Stimulated activated CD8-positive, alpha-beta memory T cell treated with anti-CD3 and anti-CD28 coated beads, Interleukin-2, amount 100 ng/mL, for 1 hour (primary cell): ENCODE results near the gene TP53I13.
A peak's percentile ranks its signal among the peaks of the same experiment; 100 is the strongest.
"Not testable (repeated sequence)": the region's sequence is repeated elsewhere in the genome, so short reads cannot be mapped to it uniquely, and the experiment has no call there.

Experiments
- DNase-seq, 2 donors: peaks; one replicate each; pipeline ENCODE4 v3.0.0-alpha.2; 2020; ENCODE audit warnings: low read depth in 2 of 2

TP53I13 gene

GRCh38 chr17:29568331-29569244, at the start of gene TP53I13:
TSS of gene TP53I13 (plus strand) at chr17:29568701. CDS start at chr17:29568759, 58 bp downstream.
- DNase-seq, result peak; percentile 83 to 85

- no peak for DNase-seq
These were observed 43.8 kb upstream of the TP53I13 start for GRCh38 chr17:29524692-29525091.

DNA sequence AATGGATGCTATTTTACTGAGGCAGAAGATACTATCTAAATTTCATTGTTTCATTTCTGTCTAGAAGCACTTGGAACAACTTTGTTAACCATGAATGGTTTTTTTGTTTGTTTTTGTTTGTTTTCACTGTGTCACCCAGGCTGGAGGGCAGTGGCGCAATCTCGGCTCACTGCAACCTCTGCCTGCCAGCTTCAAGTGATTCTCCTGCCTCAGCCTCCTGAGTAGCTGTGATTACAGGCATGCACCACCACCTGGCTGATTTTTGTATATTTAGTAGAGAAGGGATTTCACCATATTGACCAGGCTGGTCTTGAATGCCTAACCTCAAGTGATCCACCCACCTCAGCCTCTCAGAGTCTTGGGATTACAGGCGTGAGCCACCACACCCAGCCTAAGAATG, 42.2 kb upstream of the TP53I13 start:
- no peak for DNase-seq

DNA sequence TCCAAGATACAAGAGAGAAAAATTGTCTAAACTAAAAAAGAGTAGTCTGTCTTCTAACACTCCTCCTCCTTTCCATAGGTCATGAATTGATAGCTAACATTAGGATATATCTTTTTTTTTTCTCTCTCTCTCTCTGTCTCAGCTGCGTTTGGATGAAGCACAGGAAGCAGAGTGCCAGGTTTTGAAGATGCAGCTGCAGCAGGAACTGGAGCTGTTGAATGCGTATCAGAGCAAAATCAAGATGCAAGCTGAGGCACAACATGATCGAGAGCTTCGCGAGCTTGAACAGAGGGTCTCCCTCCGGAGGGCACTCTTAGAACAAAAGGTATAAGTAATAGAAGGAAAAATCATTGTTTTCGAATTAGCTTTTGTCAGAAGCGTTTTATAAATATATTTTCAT, 34.5 kb upstream of the TP53I13 start:
- no peak for DNase-seq

DNA sequence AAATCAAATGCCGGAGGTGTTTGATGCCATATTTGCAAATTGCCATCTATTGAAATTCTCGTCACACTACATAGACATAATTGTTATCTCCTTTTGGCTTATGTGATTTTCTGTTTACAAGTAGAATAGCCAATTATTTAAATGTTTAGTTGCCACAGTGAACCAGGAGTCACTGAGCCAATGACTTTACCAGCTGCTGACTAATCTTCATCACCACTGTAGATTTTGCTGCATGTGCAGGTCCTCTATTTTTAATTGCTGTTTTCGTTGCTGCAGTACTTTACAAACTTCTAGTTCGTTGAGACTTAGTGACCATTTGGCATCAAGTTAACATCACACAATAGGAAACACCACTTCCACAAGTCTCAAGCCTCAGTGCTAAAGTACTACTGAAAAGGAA, 24.4 kb upstream of the TP53I13 start:
- no peak for DNase-seq

GRCh38 chr17:29546085-29546484, 22.4 kb upstream of the TP53I13 start:
- DNase-seq, result no peak

DNA sequence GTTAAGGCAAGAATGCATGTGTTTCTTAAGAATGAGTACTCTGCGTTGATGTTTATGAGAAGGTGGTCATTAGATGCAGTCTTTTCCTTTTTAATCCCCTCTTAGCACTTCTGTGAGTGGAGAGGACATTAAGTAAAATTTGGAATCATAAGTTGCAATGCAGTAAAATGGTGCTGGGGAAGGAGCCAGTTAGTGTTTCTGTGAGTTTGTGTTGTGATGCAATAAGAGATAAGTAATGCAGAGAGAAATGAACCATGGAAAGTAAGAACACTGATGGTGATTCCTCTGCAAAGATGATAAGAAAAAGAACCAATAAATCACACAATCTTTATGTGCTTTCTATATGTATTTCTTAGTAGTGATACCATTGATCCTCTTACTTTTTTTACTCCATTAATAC, 21.7 kb upstream of the TP53I13 start:
- DNase-seq, result no peak

DNA sequence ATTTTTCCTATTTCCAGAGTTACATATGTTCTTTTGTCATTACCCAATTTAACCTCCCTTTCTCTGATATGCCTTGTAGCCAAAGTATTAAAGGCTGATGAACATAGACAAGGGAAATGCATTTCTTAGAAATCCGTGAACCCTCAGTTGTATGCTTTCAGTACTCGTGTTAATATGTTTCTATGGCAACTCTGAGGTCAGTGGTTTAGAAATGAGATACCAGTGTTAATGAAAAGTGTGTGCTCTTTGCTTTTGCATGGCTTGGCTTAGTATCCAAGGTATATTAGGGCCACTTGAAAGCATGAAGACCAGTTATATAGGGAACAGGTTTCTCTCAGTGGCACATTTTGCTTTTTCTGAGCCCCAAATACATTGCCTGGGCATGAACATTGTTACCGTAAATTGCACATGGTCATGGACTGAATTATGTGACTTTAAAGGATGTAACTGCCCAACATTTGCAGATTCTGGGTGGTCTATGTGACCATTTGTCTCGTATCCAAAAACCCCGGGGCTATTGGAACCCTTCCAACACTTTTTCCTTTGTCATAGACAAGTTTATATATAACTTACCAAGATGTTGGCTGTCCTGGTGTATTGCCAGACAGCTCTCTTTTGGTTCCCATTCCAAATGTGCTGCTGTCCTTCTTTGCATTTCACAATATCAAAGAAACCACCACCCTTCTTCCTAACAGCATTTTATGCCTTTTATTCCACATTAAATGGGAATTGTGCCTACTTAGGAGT, 19.2 kb upstream of the TP53I13 start:
- DNase-seq, result no peak

- no peak for DNase-seq
These were observed 12.7 kb upstream of the TP53I13 start for GRCh38 chr17:29555840-29556239.

GRCh38 chr17:29557085-29557738, 11.3 kb upstream of the TP53I13 start:
- DNase-seq, result no peak

DNA sequence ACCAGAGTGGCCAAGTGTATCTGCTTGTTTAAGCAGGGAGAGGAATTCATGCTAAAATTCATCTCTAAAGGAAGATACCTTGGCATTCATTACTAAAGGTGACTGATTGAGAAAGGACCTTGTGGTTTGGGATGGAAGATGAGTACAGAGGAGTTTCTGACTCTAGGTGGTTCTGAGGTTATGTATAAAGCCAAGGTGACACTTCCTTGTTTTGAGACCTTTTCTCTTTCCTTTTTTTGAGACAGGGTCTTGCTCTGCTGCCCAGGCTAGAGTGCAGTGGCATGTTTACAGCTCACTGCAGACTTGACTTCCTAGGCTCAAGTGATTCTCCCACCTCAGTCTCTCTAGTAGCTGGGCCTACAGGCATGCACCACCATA, 10.8 kb upstream of the TP53I13 start:
- DNase-seq, result no peak

GRCh38 chr17:29558139-29558538, 10.4 kb upstream of the TP53I13 start:
- not testable (repeated sequence) for DNase-seq

DNA sequence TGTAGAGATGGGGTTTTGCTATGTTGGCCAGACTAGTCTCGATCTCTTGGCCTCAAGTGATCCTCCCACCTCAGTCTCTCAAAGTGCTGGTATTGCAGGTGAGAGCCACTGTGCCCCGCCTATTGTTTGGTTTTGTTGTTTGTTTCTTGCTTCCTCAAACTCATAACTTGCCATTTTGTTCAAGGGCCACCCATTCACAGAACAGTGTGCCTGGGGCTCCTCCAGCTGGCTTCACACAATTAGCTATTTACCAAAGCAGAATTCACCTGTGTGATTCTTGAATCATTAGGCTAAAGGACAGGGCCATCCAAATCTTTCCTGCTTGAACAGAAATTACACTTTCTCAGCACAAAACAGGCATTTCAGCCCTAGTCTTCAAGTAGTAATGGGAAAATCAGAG, 8.9 kb upstream of the TP53I13 start:
- DNase-seq, result no peak

DNA sequence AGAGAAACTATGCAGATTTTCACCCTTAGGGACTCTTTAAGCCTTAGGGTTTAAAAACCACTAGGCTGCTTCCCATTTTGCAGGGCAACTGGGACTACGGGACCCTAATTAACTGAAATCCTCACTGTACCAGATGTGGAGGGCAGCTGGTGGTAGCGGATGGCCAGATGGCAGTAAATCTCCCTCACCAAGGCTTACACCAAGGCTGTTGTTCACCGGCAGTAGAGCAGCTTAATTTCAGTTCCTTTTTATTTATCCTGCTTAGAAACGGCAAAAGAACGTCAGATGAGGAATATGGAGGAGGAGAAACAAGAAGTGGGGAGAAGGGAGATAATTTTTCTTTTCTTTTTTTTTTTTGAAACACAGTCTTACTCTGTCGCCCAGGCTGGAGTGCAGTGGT, 8.2 kb upstream of the TP53I13 start:
- DNase-seq, result no peak

- no peak for DNase-seq
These were observed 6.7 kb upstream of the TP53I13 start for GRCh38 chr17:29561554-29562517.

DNA sequence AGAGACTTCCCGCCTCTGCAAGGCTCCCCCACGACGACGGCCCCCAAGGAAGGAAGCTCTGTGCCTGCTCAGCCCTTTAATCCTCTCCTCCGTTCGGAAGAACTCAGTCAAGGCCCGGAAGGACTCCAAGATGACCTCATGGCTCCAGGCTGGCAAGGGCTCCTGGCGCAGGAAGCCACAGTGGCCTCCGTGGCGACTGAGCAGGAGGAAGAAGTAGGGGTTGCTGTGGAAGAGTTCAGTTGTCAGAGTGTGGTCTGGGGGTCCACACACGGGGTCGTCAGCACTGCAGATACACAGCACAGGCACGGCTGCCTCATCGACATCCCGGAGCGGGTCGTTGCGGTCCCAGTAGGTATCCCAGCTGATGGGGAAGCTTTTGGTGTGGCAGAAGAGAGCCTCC, 5.9 kb upstream of the TP53I13 start:
- DNase-seq, result no peak

- no peak for DNase-seq
These were observed 4.7 kb upstream of the TP53I13 start for GRCh38 chr17:29563816-29564215.

DNA sequence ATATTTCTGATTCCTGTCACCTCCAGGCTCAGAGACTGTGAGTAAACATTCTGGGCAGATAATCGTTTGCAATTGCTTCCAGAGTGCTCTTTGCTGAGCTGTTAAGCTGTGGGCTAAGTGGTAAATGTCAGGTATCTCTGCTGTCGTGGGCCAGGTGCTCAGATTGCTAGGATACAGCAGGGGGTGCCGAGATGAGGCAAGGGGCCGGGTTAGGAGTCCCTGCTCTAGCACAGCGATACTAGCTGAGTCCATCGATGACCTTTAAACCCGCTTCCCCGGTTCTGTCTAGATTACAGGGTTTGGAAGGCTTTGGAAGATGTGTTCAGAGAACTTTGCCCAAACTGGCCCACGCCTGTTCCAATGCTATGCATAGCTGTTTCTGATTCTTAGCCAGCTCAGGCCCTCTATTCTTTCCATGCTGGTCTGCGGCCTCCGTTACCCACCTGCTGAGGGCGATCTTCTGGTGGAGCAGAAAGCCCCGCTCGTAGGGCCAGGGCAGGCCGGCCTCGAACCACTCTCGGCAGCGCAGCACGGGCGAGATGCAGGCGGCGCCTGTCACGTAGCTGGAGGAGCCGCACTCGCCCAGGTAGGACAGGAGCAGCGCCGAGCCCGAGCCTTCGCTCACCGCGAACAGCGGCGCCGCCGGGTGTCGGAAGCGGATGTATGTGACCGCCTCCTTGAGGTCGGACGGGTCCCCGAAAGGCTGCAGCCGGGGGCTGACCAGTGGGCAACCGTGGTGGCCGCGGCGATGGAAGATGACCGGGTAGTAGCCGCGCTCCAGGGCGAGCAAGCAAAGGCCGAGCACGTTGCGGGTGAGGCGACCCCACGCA, 2.6 kb upstream of the TP53I13 start:
- peak in 1 of 2 donors; percentile 19 for DNase-seq

- DNase-seq, result no peak
These were observed 1.8 kb upstream of the TP53I13 start, which contains the start of gene ABHD15 for GRCh38 chr17:29566473-29567303. TSS of gene ABHD15 (minus strand) at chr17:29567037. CDS start at chr17:29566966, 71 bp downstream.

DNA sequence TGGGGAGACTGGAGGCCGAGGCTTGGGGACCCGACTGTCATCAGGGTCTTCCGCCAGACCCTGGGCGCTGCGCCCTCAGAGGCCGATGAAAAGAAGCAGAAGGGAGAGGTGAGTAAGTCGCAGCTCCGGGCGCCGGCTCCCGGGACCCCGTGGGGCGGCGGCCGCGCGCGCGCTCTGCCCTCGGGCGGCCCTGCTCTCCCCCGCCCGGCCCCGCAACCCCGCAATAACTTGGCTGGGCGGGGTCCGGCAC, 1.3 kb upstream of the TP53I13 start:
- no peak for DNase-seq
